Peyer's patch (tissue), 4 donors: ENCODE measurements around the gene TTC34.

ENCODE experiments used
- CTCF ChIP-seq, 6 experiments: fragments of 450-650 bp in 4 of 6; fragments of 200-600 bp in 2 of 6; sonication (generic) in 1 of 6; IDR thresholded peaks; one replicate each; pipeline ENCODE4 v1.5.1; 2017 to 2019; ENCODE audit warnings: antibody characterized with exemption in 6 of 6, mild to moderate bottlenecking in 3 of 6, moderate library complexity in 1 of 6
- POLR2A ChIP-seq, 2 donors: fragments of 450-650 bp; IDR thresholded peaks; one replicate each; pipeline ENCODE4 v1.5.1; 2017; ENCODE audit warnings: antibody characterized with exemption in 2 of 2, mild to moderate bottlenecking in 2 of 2, moderate library complexity in 2 of 2

GRCh38 chr1:2823921-2824610 lies 22.6 kb upstream of the TTC34 start:
- no peak for TF ChIP-seq CTCF (IDR thresholded peaks at IDR 0.05)
- no peak for TF ChIP-seq POLR2A (IDR thresholded peaks at IDR 0.05)
